Activated naive CD8-positive, alpha-beta T cell treated with anti-CD3 and anti-CD28 coated beads, Interleukin-2, amount 50 U/mL, for 24 hours (primary cell): ENCODE data around the gene PDE3B.
"Not testable (repeated sequence)": the region's sequence is repeated elsewhere in the genome, so short reads cannot be mapped to it uniquely, and the experiment has no call there.

Experiments
- ATAC-seq: fragments of 150-1000 bp; cut with Tn5 transposase; one replicate; pipeline ENCODE4 v1.10.0; 2021
- DNase-seq: peaks from one replicate; pipeline ENCODE4 v3.0.0; 2021
- H3K27ac Mint-ChIP-seq: one replicate; pipeline ENCODE4 v1.8.0; 2021; ENCODE audit warnings: mild to moderate bottlenecking, mixed read lengths
- H3K27me3 Mint-ChIP-seq: one replicate; pipeline ENCODE4 v1.8.0; 2021; ENCODE audit warnings: mixed read lengths
- H3K36me3 Mint-ChIP-seq: one replicate; pipeline ENCODE4 v1.8.0; 2021; ENCODE audit warnings: low read depth, mixed read lengths
- H3K4me1 Mint-ChIP-seq: one replicate; pipeline ENCODE4 v1.8.0; 2021; ENCODE audit warnings: mixed read lengths
- H3K4me3 Mint-ChIP-seq: one replicate; pipeline ENCODE4 v1.8.0; 2021; ENCODE audit warnings: mild to moderate bottlenecking, moderate library complexity, mixed read lengths
- H3K9me3 Mint-ChIP-seq: one replicate; pipeline ENCODE4 v1.8.0; 2021; ENCODE audit warnings: mixed read lengths

Gene PDE3B

DNA sequence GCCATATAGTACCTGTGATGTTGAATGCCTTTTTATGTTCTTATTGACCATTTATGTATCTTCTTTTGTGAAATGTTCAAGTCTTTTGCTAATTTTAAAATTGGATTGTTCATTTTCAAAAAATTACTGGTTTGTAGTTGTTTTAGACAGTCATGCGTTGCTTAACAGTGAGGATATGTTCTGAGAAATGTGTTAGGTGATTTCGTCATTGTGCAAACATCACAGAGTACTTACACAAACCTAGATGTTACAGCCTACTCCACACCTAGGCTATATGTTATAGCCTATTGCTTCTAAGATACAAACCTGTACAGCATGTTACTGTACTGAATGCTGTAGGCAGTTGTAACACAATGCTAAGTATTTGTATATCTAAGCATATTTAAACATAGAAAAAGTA is 32.5 kb downstream of the PDE3B start:
- H3K27ac Mint-ChIP-seq: no peak overlapping the region
- H3K4me1 Mint-ChIP-seq: peaks cover 52% of the 10 kb centered on the region
- peaks cover 69% of the 10 kb centered on the region for H3K36me3 Mint-ChIP-seq
- ATAC-seq (no peak), DNase-seq (no peak)
- no peaks in the 10 kb centered on the region for H3K27me3 Mint-ChIP-seq
- H3K4me3 Mint-ChIP-seq: no peak overlapping the region
- H3K9me3 Mint-ChIP-seq: peaks cover 30% of the 10 kb centered on the region

DNA sequence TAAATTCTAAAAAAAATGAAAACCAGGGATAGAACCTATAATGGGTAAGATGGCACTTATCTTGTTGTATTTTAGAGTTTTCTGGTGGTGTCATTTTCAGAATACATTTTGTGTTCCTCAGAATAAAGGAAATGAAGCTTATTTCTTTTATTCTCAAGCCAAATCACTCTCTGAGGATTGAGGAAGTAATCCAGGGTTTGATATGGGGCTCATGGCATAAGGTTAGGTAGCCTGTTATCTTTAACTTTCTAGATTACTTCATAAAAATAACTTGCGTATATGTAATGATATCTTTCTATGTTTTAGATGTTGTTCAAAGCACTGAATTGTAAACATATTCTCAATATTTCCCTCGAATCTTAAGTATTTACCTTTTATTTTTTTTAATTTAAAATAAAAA is 33.5 kb downstream of the PDE3B start:
- Mint-ChIP-seq H3K27ac (no peak overlapping the region), H3K27me3 (no peaks in the 10 kb centered on the region), H3K4me3 (no peak overlapping the region), H3K4me1 (peaks cover 55% of the 10 kb centered on the region), H3K36me3 (peaks cover 71% of the 10 kb centered on the region), H3K9me3 (peaks cover 30% of the 10 kb centered on the region)
- DNase-seq (no peak), ATAC-seq (no peak)

DNA sequence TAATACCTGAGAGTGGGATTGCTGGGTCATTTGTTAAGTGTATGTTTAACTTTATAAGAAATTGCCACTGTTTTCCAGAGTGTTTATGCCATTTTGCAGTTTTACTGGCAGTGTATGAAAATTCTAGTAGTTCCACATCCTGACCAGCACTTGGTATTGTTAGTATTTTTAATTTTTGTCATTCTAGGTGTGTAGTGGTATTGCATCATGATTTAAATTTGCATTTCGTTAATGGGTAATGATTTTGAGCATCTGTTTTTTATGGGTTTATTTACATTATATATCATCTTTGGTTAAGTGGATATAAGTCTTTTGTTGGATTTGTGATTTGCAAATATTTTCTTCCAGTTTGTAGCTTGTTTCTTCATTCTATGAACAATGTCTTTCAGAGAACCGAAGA is 34.7 kb downstream of the PDE3B start:
- Mint-ChIP-seq H3K27me3 (no peaks in the 10 kb centered on the region), H3K36me3 (peaks cover 66% of the 10 kb centered on the region), H3K27ac (no peak overlapping the region), H3K4me3 (no peak overlapping the region), H3K4me1 (peaks cover 46% of the 10 kb centered on the region), H3K9me3 (peaks cover 30% of the 10 kb centered on the region)
- DNase-seq: no peak
- no peak for ATAC-seq

DNA sequence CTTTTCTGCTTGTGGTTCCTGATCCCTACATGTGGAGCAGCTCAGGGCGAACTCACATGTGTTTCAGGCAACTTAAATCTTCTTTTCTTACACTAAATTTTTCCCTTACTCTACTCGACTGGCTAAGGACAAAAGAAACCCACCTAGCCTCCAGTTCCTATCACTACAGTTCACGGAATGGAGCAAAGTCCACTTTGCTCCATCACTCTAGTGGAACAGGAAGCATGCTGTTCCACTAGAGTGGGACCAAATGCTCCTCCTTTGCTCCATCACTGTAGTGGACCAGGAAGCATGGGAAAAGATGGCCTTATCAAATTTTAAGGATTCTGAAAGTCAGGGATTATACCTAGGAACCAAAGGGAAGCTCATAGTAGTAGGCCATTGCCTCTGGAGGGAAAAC is 36.1 kb downstream of the PDE3B start:
- Mint-ChIP-seq H3K27ac (no peak overlapping the region), H3K9me3 (peaks cover 27% of the 10 kb centered on the region), H3K27me3 (no peaks in the 10 kb centered on the region), H3K36me3 (peaks cover 67% of the 10 kb centered on the region), H3K4me1 (peaks cover 47% of the 10 kb centered on the region), H3K4me3 (no peak overlapping the region)
- DNase-seq: no peak
- ATAC-seq: no peak

DNA sequence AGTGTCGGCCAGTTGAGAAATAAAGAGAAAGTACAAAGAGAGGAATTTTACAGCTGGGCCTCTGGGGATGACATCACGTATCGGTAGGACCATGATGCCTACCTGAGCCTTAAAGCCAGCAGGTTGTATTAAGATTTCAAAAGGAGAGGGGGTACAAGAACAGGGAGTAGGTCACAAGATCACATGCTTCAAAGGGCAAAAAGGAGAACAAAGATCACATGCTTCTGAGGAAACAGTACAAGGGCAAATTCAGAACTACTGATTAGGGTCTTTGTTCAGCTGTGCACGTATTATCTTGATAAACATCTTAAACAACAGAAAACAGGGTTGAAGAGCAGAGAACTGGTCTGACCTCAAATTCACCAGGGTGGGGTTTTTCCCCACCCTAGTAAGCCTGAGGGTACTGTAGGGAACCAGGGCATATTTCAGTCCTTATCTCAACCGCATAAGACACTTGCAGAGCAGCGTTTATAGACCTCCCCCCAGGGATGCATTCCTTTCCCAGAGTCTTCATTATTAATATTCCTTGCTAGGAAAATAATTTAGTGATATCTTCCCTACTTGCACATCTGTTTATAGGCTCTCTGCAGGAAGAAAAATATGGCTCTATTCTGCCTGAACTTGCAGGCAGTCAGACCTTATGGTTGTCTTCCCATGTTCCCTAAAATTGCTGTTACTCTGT is 40.8 kb downstream of the PDE3B start:
- H3K27ac Mint-ChIP-seq: peak overlapping the region; percentile 8
- peaks cover 60% of the 10 kb centered on the region for H3K4me1 Mint-ChIP-seq
- H3K4me3 Mint-ChIP-seq, ATAC-seq, H3K27me3 Mint-ChIP-seq, DNase-seq: not testable (repeated sequence)
- H3K9me3 Mint-ChIP-seq: peaks cover 15% of the 10 kb centered on the region
- H3K36me3 Mint-ChIP-seq: peaks cover 47% of the 10 kb centered on the region

DNA sequence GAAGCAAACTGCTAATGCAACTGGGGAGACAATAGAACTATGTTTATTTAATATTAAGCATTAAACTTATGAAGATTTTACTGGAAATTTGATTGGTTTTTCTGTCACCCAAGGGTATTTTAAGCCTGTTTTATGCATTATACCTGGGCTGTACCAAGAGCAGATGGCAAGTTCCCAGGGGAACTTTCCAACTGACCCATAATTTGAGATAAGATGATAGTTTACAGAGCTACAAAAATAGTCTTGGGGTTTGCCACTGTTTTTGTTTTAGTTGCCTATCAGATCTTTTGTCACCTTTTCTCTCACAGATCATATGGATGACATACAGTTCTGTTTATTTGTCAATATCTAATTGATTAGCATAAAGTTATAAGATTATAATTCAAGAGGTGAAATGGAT is 43.9 kb downstream of the PDE3B start:
- H3K9me3 Mint-ChIP-seq: peaks cover 11% of the 10 kb centered on the region

DNA sequence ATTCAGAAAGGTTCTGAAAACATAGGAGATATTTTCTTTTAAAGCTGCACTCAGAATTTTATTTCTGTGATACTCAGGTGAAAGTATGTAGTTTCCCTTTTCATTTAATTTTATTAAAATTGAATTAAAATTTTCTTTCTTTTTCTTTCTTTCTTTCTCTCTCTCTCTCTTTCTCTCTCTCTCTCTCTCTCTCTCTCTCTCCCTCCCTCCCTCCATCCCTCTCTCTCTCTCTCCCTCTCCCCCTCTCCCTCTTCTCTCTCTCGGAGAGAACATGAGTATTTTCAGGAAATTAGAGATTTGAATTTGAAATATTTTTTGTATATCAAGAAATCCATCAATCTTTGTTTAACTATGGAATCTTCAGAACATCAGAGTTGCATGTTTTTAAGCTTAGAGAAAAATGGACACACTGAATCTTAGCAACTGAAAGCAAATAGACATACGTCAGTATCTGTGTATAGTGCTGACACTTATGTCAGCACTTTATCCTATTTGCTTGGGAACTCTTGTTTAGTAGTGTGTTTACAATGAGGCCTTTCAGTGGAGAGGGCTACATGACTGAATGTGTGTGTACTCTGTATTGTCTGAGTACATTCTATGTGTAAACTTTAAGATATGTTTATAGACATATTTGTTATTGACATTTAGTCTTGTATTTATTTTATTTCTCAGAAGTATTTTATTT is 44.5 kb downstream of the PDE3B start:
- ATAC-seq: no peak
- Mint-ChIP-seq H3K36me3 (peaks cover 48% of the 10 kb centered on the region), H3K27ac (no peak overlapping the region), H3K27me3 (no peaks in the 10 kb centered on the region), H3K4me1 (peaks cover 48% of the 10 kb centered on the region), H3K4me3 (no peak overlapping the region), H3K9me3 (peaks cover 17% of the 10 kb centered on the region)
- DNase-seq: no peak

More for the DNA sequence above, 43.9 kb downstream of the PDE3B start:
- DNase-seq (no peak), ATAC-seq (no peak)
- no peak overlapping the region for H3K27ac Mint-ChIP-seq
- peaks cover 43% of the 10 kb centered on the region for H3K36me3 Mint-ChIP-seq
- H3K4me3 Mint-ChIP-seq: no peak overlapping the region
- no peaks in the 10 kb centered on the region for H3K27me3 Mint-ChIP-seq
- peaks cover 49% of the 10 kb centered on the region for H3K4me1 Mint-ChIP-seq

DNA sequence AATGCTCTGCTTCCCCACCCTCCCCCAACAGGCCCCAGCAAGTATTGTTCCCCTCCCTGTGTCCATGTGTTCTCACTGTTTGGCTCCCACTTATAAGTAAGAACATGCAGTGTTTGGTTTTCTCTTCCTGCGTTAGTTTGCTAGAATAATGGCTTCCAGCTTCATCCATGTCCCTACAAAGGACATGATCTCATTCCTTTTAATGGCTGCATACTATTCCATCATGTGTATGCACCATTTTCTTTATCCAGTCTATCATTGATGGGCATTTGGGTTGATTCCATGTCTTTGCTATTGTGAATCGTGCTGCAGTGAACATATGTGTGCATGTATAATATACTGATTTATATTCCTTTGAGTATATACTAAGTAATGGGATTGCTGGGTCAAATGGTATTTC is 52.1 kb downstream of the PDE3B start:
- peaks cover 51% of the 10 kb centered on the region for H3K36me3 Mint-ChIP-seq
- not testable (repeated sequence) for H3K4me3 Mint-ChIP-seq, ATAC-seq, H3K27ac Mint-ChIP-seq, DNase-seq, H3K27me3 Mint-ChIP-seq
- peaks cover 44% of the 10 kb centered on the region for H3K4me1 Mint-ChIP-seq
- peaks cover 43% of the 10 kb centered on the region for H3K9me3 Mint-ChIP-seq

DNA sequence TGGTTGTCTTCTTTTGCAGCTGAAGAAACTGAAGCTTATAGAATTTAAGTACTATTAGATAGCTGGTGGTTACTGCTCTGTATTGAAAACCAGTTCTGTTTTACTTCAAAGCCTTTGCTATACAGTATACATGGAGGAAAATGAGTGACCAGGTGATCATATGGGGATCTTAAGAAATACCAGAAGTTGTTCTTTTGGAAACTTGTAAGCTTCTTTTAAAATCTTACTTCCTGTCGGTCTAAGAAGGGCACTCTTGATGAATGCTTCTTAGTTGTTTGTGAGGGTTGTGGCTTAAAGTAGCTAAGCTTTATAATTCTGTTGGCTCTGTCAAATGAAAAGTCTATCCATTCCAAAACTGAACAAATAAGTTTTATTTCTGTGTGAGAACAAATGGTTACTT is 55.2 kb downstream of the PDE3B start:
- no peak for ATAC-seq
- H3K4me1 Mint-ChIP-seq: peaks cover 55% of the 10 kb centered on the region
- peaks cover 46% of the 10 kb centered on the region for H3K9me3 Mint-ChIP-seq
- no peak for DNase-seq
- peaks cover 47% of the 10 kb centered on the region for H3K36me3 Mint-ChIP-seq
- peak overlapping the region; percentile 28 for H3K4me3 Mint-ChIP-seq
- H3K27ac Mint-ChIP-seq: peak overlapping the region; percentile 37
- H3K27me3 Mint-ChIP-seq: no peaks in the 10 kb centered on the region

DNA sequence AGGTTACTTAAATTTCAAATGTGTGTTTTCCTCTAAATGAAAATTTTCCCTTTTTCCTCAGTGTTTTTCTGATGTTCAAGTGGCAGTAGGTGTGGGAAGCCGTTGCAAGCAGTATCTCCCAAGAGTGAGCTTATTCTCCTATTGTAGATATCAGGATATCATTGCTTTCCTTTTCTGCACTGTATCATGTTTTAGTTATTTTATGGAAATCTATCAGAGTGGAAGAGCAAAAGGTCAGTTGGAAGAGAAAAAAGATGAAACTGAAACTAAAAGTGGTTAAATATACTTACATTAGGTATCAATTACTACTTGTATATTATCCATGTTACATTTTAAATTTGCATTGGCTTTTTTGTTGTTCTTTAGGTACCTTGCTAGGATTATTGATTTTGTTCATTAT is 57.0 kb downstream of the PDE3B start:
- H3K27ac Mint-ChIP-seq: no peak overlapping the region

DNA sequence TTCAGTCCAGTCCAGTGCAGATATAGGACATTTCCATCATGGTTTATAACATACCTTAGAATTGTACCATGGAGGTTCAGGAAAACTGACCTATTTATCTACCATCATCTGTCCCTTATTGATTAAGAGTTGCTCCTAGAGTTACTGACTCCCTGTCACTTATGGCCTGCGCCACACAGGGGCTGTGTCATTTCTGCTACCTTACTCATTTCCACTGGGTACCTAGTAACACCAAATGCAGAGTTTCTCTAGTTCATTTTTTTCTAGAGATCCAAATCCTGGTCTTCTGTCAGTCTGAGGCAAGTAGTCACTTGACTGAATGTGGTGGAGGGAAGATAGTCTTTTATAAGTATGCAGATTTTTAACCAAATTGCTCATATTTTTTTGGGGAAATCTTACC is 59.2 kb downstream of the PDE3B start:
- H3K27me3 Mint-ChIP-seq: no peaks in the 10 kb centered on the region
- peaks cover 42% of the 10 kb centered on the region for H3K4me1 Mint-ChIP-seq
- peaks cover 43% of the 10 kb centered on the region for H3K36me3 Mint-ChIP-seq
- no peak overlapping the region for H3K4me3 Mint-ChIP-seq
- DNase-seq (no peak), ATAC-seq (no peak)
- H3K9me3 Mint-ChIP-seq: peaks cover 40% of the 10 kb centered on the region
- H3K27ac Mint-ChIP-seq: no peak overlapping the region

More for the DNA sequence above, 57.0 kb downstream of the PDE3B start:
- Mint-ChIP-seq H3K4me1 (peaks cover 53% of the 10 kb centered on the region), H3K27me3 (no peaks in the 10 kb centered on the region), H3K4me3 (peak overlapping the region; percentile 61), H3K36me3 (peaks cover 49% of the 10 kb centered on the region), H3K9me3 (peaks cover 46% of the 10 kb centered on the region)
- DNase-seq: no peak
- ATAC-seq: no peak

DNA sequence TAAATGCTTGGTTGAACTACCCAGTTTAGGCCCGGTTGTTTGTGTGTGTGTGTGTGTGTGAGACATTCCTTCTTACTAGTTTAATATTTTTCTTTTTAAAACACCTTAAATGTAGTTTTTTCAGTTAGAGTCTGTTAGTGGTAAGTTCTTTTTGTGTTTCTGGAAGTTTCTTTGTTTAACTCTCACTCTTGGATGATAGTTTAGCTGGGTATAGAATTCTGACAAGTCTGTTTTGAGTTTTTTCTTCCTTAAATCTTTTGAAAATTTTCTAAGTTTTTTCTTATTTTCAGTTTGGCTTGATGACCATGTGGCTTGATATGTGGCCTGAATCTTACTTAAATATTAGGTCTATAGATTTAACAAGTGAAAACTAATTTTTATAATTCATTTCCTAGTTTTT is 60.1 kb downstream of the PDE3B start:
- H3K36me3 Mint-ChIP-seq: peaks cover 50% of the 10 kb centered on the region
- H3K4me1 Mint-ChIP-seq: peaks cover 37% of the 10 kb centered on the region
- no peaks in the 10 kb centered on the region for H3K27me3 Mint-ChIP-seq
- ATAC-seq (no peak), DNase-seq (no peak)
- H3K4me3 Mint-ChIP-seq: no peak overlapping the region
- H3K27ac Mint-ChIP-seq: no peak overlapping the region
- peaks cover 49% of the 10 kb centered on the region for H3K9me3 Mint-ChIP-seq

DNA sequence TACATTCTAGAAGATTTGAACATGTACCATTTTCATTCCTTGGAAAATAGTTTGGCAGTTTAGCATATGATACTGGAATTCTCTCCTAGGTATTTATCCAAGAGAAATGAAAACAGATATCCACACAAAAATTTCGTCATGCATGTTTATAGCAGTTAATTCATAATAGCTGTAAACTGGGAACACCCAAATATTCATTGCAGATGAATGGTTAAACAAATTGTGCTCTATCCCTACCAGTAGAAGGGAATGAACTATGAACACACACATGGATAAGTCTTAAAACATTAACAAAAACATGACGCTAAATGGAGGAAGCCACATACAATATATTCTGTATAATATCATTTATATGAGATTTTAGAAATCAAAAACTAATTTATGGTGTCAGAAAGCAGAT is 61.5 kb downstream of the PDE3B start:
- Mint-ChIP-seq H3K4me3 (no peak overlapping the region), H3K27me3 (no peaks in the 10 kb centered on the region), H3K36me3 (peaks cover 58% of the 10 kb centered on the region), H3K27ac (no peak overlapping the region), H3K4me1 (peaks cover 39% of the 10 kb centered on the region), H3K9me3 (peaks cover 58% of the 10 kb centered on the region)
- ATAC-seq: no peak
- no peak for DNase-seq

DNA sequence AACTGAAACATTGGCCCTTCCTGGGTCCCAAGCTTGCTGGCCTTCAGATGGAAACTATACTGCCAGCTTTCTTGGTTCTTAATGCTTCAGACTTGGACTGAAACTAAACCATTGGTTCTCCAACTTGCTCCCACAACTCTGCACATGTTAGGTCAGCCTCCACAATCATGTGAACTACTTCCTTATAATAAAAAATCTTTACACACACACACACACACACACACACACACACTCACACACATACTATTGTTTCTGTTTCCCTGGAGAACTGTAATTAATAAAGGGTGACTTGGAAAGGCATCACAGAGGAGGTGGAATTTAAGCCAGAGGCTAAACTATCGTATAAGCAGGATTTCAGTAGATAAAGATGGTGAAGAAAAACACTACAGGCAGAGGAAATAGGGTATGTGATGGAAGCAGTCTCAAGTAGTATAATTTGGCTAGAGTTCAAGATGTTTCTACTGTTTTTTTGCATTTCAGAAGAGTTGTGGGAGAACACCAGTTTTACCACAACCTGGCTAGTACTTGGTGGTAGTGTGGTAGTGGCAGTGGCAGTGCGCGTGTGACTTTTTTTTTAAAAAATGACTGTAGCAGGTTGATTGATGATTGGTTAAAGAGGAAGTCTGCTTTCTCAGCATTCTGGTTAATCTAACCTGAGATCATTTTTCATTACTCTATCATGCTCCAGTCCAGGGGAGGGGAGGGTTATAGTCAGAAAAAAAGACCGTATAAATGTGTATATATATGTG is 70.1 kb downstream of the PDE3B start:
- H3K36me3 Mint-ChIP-seq: peaks cover 32% of the 10 kb centered on the region
- ATAC-seq (peak; percentile 76), DNase-seq (no peak)
- H3K9me3 Mint-ChIP-seq: peaks cover 21% of the 10 kb centered on the region
- H3K4me3 Mint-ChIP-seq: peak overlapping the region; percentile 60
- peaks cover 34% of the 10 kb centered on the region for H3K4me1 Mint-ChIP-seq
- no peaks in the 10 kb centered on the region for H3K27me3 Mint-ChIP-seq
- H3K27ac Mint-ChIP-seq: peak overlapping the region; percentile 75

DNA sequence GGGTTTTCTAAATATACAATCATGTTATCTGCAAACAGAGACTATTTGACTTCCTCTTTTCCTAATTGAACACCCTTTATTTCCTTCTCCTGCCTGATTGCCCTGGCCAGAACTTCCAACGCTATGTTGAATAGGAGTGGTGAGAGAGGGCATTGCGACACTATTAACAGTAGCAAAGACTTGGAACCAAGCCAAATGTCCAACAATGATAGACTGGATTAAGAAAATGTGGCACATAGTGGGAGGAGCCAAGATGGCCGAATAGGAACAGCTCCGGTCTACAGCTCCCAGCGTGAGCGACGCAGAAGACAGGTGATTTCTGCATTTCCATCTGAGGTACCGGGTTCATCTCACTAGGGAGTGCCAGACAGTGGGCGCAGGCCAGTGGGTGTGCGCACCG is 72.1 kb downstream of the PDE3B start:
- not testable (repeated sequence) for H3K27ac Mint-ChIP-seq, H3K4me3 Mint-ChIP-seq, ATAC-seq

More for the DNA sequence above, 72.1 kb downstream of the PDE3B start:
- peaks cover 17% of the 10 kb centered on the region for H3K4me1 Mint-ChIP-seq
- peaks cover 19% of the 10 kb centered on the region for H3K36me3 Mint-ChIP-seq
- H3K9me3 Mint-ChIP-seq, H3K27me3 Mint-ChIP-seq, DNase-seq: not testable (repeated sequence)
